HG02884 (cell line): ENCODE data around the gene RRH.
A peak's percentile ranks its signal among the peaks of the same experiment; 100 is the strongest.
"Not testable (repeated sequence)": the region's sequence is repeated elsewhere in the genome, so short reads cannot be mapped to it uniquely, and the experiment has no call there.

ENCODE experiments used
- ATAC-seq: cut with Tn5 transposase; IDR thresholded peaks from one replicate; pipeline ENCODE4 v1.9.1; 2021; ENCODE audit warnings: mild to moderate bottlenecking, moderate library complexity; ENCODE audit not compliant: unreplicated experiment

RRH gene

GRCh38 chr4:109827672-109828071, at the start of gene RRH:
TSS of gene RRH (plus strand) at chr4:109827972. CDS start at chr4:109828028, 56 bp downstream.
- no peak for ATAC-seq

GRCh38 chr4:109782092-109782491, 45.7 kb upstream of the RRH start:
- ATAC-seq: not testable (repeated sequence)

- no peak for ATAC-seq
Observed at GRCh38 chr4:109786846-109787245, 40.9 kb upstream of the RRH start.

GRCh38 chr4:109787807-109788206, 40.0 kb upstream of the RRH start:
- no peak for ATAC-seq

GRCh38 chr4:109795059-109795458, 32.7 kb upstream of the RRH start:
- no peak for ATAC-seq

GRCh38 chr4:109798866-109799265, 28.9 kb upstream of the RRH start:
- ATAC-seq: no peak

- no peak for ATAC-seq
Observed at GRCh38 chr4:109801099-109801789, 26.5 kb upstream of the RRH start.

GRCh38 chr4:109801895-109802319, 25.9 kb upstream of the RRH start, which contains the start of gene CFI:
TSS of gene CFI (minus strand) at chr4:109801999. CDS start at chr4:109801971, 28 bp downstream.
- no peak for ATAC-seq

GRCh38 chr4:109803924-109804571, 23.7 kb upstream of the RRH start:
- ATAC-seq: no peak

- no peak for ATAC-seq
Observed at GRCh38 chr4:109809655-109810054, 18.1 kb upstream of the RRH start.

- ATAC-seq: no peak
Observed at GRCh38 chr4:109810552-109811387, 17.0 kb upstream of the RRH start.

- ATAC-seq: no peak
Observed at GRCh38 chr4:109811707-109812106, 16.1 kb upstream of the RRH start.

GRCh38 chr4:109815151-109816081, 12.4 kb upstream of the RRH start, which contains the start of gene GAR1:
TSS of gene GAR1 (plus strand) at chr4:109815762. CDS start at chr4:109816165, 403 bp downstream.
- peak; percentile 99 for ATAC-seq

- no peak for ATAC-seq
Observed at GRCh38 chr4:109816082-109816442, 11.7 kb upstream of the RRH start.

- ATAC-seq: no peak
Observed at GRCh38 chr4:109816894-109817293, 10.9 kb upstream of the RRH start.

- ATAC-seq: no peak
Observed at GRCh38 chr4:109818268-109818667, 9.5 kb upstream of the RRH start.

- ATAC-seq: no peak
Observed at GRCh38 chr4:109820563-109820962, 7.2 kb upstream of the RRH start.

GRCh38 chr4:109821185-109821584, 6.6 kb upstream of the RRH start:
- no peak for ATAC-seq

- peak; percentile 60 for ATAC-seq
Observed at GRCh38 chr4:109826719-109827118, 1.1 kb upstream of the RRH start.

- ATAC-seq: no peak
Observed at GRCh38 chr4:109833756-109834155, 6.0 kb downstream of the RRH start.
